Immature natural killer cell (primary cell): ENCODE results near the gene ANKDD1A. TPM values are rescaled to one million over a fixed set of nuclear protein-coding genes. Genes with fewer than 3 reads are reported as not detected.
A peak's percentile ranks its signal among the peaks of the same experiment; 100 is the strongest.

Source experiments
- DNase-seq, 3 donors: peaks; one replicate each; pipeline ENCODE4 v3.0.0; 2022; ENCODE audit warnings: mixed read lengths in 1 of 3
- H3K27ac Mint-ChIP-seq, 6 donors: one replicate each; pipeline ENCODE4 v1.8.0; 2020; ENCODE audit warnings: mixed read lengths in 6 of 6, mild to moderate bottlenecking in 5 of 6, inconsistent platforms in 4 of 6, moderate library complexity in 3 of 6
- H3K27me3 Mint-ChIP-seq, 3 donors: one replicate each; pipeline ENCODE4 v1.8.0; 2020 to 2021; ENCODE audit warnings: low read depth in 3 of 3, mild to moderate bottlenecking in 3 of 3, mixed read lengths in 3 of 3, moderate library complexity in 3 of 3, inconsistent platforms in 1 of 3
- H3K36me3 Mint-ChIP-seq, 3 donors: one replicate each; pipeline ENCODE4 v1.8.0; 2020; ENCODE audit warnings: mixed read lengths in 3 of 3, inconsistent platforms in 2 of 3, mild to moderate bottlenecking in 2 of 3
- H3K4me1 Mint-ChIP-seq, 2 donors: one replicate each; pipeline ENCODE4 v1.8.0; 2020; ENCODE audit warnings: inconsistent platforms in 2 of 2, mild to moderate bottlenecking in 2 of 2, mixed read lengths in 2 of 2, moderate library complexity in 1 of 2
- H3K4me3 Mint-ChIP-seq, 5 donors: one replicate each; pipeline ENCODE4 v1.8.0; 2020; ENCODE audit warnings: mild to moderate bottlenecking in 5 of 5, mixed read lengths in 5 of 5, inconsistent platforms in 3 of 5, moderate library complexity in 3 of 5
- H3K9me3 Mint-ChIP-seq, 6 donors: one replicate each; pipeline ENCODE4 v1.8.0; 2020; ENCODE audit warnings: mild to moderate bottlenecking in 6 of 6, mixed read lengths in 6 of 6, inconsistent platforms in 4 of 6, moderate library complexity in 3 of 6
- polyA plus RNA-seq, 3 donors: library from polyadenylated mRNA; unstranded; fragments of 300-500 nt; fragmentation: Illumina TruSeq; gene quantifications; one replicate each; pipeline ENCODE4 v1.2.3, GENCODE V29; 2021

ANKDD1A gene
- polyA plus RNA-seq: 1 to 10 TPM; 1.5 to 3.1 (median 2.3) TPM

DNA sequence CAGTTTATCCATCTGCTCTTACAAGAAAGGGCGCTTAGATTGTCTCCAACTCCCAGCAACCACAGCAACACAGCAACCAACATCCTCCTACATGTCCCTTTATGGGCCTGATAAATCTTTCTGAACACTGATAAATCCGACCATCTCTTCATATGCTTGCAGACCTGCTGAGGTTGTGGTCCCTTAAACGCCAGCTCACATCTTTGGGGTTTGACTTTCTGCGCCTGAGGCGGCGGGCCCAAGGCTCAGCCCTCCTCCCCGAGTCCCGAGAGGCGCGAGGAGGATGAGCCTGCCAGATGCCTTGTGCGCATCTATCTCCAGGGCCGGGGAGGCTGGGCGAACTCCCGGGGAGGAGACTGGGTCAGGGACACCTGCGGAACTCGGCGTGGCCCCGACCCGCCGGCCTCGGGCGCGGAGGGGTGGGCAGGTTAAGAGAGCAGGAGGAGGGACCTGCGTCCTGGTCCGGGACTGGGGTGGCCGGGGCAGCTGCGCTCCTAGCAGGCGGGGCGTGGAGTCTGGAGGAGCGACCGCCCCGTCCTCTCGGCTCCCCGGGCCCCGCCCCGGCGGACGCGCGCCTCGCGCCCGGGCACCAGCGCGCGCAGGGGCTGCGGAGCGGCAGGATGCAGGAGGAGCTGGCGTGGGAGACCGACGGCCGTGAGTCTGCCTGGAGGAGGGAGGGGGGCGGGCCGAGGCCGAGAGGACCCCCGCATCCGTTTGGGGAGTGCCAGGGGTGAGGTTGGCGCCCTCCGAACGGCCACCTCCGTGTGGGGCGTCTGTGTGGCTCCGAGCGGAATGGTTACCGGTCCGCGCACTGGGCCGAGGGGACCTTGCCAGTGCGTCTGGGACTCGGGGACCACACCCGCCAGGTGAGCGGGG lies at the start of gene ANKDD1A:
Gene ANKDD1A (plus strand): TSS at position 592 of the 876 bp plus-strand sequence. CDS start 29 bp downstream, at position 621.
- peaks cover 8 to 12% of the 10 kb centered on the region in 2 donors for H3K4me1 Mint-ChIP-seq

DNA sequence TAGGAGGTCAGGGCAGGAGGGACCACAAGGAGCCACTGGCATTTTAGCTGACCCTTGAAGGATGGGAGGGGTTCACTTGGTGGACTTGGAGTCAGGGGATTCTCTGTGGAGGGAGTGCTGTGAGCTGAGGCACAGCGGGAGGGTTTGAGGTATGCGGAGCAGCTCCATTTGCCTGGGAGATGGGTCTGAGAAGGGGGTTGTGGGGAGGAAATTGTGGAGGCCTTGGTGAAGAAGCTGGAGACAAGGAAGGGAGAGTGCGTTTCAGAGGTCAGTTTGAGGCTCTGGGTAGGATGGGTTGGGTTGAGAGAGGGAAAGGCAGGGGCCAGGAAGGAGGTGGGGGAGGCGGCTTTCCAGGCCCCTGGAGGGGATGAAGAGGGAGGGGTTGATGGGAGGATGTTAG lies 49.7 kb upstream of the ANKDD1A start:
- Mint-ChIP-seq H3K4me1 (peaks cover 35 to 45% of the 10 kb centered on the region in 2 donors), H3K27me3 (peaks cover 0 to 5% (median 4%) of the 10 kb centered on the region in 3 donors), H3K36me3 (peaks cover 0 to 21% (median 3%) of the 10 kb centered on the region in 3 donors), H3K4me3 (no peak overlapping the region), H3K27ac (peak overlapping the region; percentile 20 to 71 (median 60)), H3K9me3 (no peaks in the 10 kb centered on the region)
- DNase-seq: no peak

More for the DNA sequence above, at the start of gene ANKDD1A:
- DNase-seq: peak; percentile 34 to 43 (median 43)
- peaks cover 2 to 5% (median 2%) of the 10 kb centered on the region in 3 donors for H3K27me3 Mint-ChIP-seq
- no peaks in the 10 kb centered on the region for H3K9me3 Mint-ChIP-seq
- H3K27ac Mint-ChIP-seq: peak within 1 kb of the TSS in 1 of 6 donors; percentile 45
- peak within 1 kb of the TSS; percentile 62 to 77 (median 72) for H3K4me3 Mint-ChIP-seq
- peaks cover 0 to 3% (median 0%) of the 10 kb centered on the region in 3 donors for H3K36me3 Mint-ChIP-seq

DNA sequence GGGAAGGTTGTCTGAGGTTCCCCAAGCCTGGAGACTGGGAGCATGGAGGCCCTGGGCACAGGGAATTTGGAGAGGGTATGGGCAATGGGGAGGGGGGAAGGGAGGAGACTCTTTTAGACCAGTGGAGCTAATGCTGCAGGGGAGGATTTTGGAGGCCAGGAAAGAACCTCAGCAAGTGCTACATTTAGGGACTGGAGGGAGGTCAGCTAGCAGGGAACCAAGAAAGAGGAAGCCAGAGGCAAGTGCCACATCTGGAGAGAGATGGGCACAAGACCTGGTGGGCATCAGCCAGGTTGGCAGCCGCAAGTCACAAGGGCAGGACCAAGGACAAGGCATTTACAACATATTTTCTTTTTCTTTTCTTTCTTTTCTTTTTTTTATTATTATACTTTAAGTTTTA lies 49.3 kb upstream of the ANKDD1A start:
- no peak for DNase-seq
- H3K27ac Mint-ChIP-seq: peak overlapping the region; percentile 20 to 86 (median 62)
- H3K4me1 Mint-ChIP-seq: peaks cover 32 to 41% of the 10 kb centered on the region in 2 donors
- H3K27me3 Mint-ChIP-seq: peaks cover 0 to 5% (median 4%) of the 10 kb centered on the region in 3 donors
- H3K4me3 Mint-ChIP-seq: no peak overlapping the region
- H3K36me3 Mint-ChIP-seq: peaks cover 0 to 21% (median 3%) of the 10 kb centered on the region in 3 donors
- no peaks in the 10 kb centered on the region for H3K9me3 Mint-ChIP-seq

DNA sequence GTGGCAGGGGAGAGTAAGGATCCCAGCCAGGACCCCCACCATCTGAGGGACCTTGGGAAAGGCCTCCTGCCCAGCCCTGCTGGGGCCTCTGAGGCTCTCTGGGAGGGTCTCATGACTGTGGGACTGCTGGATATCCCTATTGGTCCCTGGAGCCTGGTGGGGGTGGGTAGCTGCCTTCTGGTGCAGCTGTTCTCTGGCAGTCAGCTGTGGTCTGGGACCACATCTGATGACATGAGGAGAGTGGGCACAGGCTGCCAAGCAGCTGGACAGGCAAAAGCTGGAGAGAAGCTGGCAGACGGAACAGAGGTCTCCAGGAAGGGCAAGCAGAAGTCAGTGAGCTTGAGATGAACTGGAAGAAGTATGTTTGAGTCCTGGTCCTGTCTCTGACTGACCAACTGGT lies 47.6 kb upstream of the ANKDD1A start:
- Mint-ChIP-seq H3K27me3 (peaks cover 0 to 3% (median 2%) of the 10 kb centered on the region in 3 donors), H3K36me3 (peaks cover 0 to 17% (median 3%) of the 10 kb centered on the region in 3 donors), H3K27ac (peak overlapping the region in 2 of 6 donors; percentile 46 to 49), H3K4me1 (peaks cover 16 to 26% of the 10 kb centered on the region in 2 donors), H3K4me3 (no peak overlapping the region), H3K9me3 (no peaks in the 10 kb centered on the region)
- DNase-seq: no peak

DNA sequence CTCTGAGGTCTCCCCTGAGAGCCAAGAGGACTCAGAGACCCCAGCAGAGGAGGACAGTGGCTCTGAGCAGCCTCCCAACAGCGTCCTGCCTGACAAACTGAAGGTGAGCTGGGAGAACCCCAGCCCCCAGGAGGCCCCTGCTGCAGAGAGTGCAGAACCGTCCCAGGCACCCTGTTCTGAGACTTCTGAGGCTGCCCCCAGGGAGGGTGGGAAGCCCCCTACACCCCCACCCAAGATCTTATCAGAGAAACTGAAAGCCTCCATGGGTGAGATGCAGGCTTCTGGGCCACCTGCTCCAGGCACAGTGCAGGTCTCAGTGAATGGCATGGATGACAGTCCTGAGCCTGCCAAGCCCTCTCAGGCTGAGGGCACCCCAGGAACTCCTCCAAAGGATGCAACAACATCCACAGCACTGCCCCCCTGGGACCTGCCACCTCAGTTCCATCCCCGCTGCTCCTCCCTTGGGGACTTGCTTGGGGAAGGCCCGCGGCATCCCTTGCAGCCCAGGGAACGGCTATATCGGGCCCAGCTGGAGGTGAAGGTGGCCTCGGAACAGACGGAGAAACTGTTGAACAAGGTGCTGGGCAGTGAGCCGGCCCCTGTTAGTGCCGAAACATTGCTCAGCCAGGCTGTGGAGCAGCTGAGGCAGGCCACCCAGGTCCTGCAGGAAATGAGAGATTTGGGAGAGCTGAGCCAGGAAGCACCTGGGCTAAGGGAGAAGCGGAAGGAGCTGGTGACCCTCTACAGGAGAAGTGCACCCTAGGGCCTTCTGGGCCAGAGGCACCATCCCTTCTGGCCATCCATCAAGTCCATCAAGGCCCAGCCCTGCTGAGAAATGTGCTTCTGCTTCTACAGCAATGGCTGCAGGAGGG lies 46.3 kb upstream of the ANKDD1A start:
- Mint-ChIP-seq H3K27ac (peak overlapping the region in 2 of 6 donors; percentile 17 to 66), H3K36me3 (peaks cover 0 to 10% (median 3%) of the 10 kb centered on the region in 3 donors), H3K27me3 (peaks cover 0 to 3% (median 2%) of the 10 kb centered on the region in 3 donors), H3K9me3 (peaks cover 0 to 2% (median 0%) of the 10 kb centered on the region in 6 donors), H3K4me3 (no peak overlapping the region), H3K4me1 (peaks cover 18 to 31% of the 10 kb centered on the region in 2 donors)
- DNase-seq: no peak

DNA sequence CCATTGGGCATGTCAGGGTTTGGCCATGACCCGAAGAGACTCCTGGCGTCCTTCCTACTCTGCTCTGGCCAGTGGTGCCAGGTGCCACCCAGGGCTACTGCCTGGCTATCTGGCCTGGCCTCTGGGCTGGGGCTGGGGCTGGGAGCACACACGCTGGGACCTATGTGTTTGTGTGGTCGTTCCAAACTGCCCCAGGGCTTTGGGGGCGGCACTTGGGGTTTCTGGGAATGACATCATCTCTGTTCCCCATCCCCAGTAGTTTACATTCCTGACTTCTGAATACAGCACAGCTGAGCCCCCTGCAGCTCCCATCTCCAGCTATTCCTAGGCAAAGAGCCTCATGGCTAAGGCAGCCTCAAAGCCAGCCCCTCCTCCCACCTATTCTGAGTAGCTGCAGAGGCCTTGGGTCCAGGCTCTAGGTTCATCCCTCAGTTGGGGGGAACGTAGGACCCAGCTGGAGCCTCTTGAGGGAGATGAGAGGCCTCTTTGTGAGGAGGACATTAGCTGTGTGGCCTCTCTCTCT lies 45.6 kb upstream of the ANKDD1A start:
- Mint-ChIP-seq H3K27me3 (peaks cover 0 to 3% (median 2%) of the 10 kb centered on the region in 3 donors), H3K4me1 (peaks cover 22 to 34% of the 10 kb centered on the region in 2 donors), H3K4me3 (no peak overlapping the region), H3K36me3 (peaks cover 0 to 13% (median 3%) of the 10 kb centered on the region in 3 donors), H3K27ac (peak overlapping the region in 4 of 6 donors; percentile 20 to 71 (median 66)), H3K9me3 (peaks cover 0 to 2% (median 0%) of the 10 kb centered on the region in 6 donors)
- DNase-seq: no peak

DNA sequence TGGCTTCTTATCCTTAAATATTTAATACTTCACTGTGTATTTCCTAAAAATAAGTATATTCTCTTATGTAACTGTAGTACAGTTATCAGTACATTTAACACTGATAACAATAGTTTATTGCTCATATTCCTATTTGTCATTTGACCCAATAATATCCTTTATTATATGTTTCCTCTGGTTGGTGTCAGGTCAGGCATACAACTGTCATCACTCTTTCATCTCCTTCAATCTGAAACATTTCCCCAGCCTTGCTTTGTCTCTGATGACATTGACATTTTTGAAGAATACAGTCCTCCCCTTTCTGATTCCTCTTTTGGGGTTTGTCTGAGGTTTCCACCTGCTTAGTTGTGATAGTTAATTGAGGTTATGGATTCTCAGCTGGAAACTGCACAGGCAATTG lies 42.2 kb upstream of the ANKDD1A start:
- H3K36me3 Mint-ChIP-seq: peaks cover 0 to 6% (median 0%) of the 10 kb centered on the region in 3 donors
- DNase-seq: no peak
- H3K9me3 Mint-ChIP-seq: peaks cover 0 to 2% (median 0%) of the 10 kb centered on the region in 6 donors
- peaks cover 28 to 33% of the 10 kb centered on the region in 2 donors for H3K4me1 Mint-ChIP-seq
- H3K4me3 Mint-ChIP-seq: no peak overlapping the region
- peaks cover 0 to 1% (median 0%) of the 10 kb centered on the region in 3 donors for H3K27me3 Mint-ChIP-seq
- H3K27ac Mint-ChIP-seq: peak overlapping the region; percentile 5 to 83 (median 36)

DNA sequence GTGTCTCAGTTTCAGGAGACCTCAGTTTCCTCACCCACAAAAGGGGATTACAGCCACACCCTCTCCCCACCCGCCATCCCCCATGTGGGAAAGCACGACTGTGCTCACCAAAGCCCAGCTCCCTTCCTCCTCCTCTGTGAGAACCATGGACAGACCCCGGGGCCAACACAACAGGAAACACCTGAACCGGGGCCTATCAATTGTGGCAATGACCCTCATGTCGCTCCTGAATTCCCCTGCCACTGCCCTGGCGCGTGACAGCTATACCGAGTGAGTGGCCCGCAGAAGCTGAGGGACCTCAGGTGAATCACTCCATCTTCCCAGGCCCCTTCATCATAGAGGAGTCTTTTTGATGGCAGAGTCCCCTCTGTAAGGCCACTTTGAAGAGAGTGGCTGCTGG lies 41.3 kb upstream of the ANKDD1A start:
- Mint-ChIP-seq H3K4me1 (peaks cover 28 to 38% of the 10 kb centered on the region in 2 donors), H3K9me3 (peaks cover 0 to 2% (median 0%) of the 10 kb centered on the region in 6 donors), H3K4me3 (no peak overlapping the region), H3K27me3 (peaks cover 0 to 1% (median 0%) of the 10 kb centered on the region in 3 donors), H3K27ac (peak overlapping the region in 5 of 6 donors; percentile 7 to 83 (median 56)), H3K36me3 (peaks cover 0 to 6% (median 0%) of the 10 kb centered on the region in 3 donors)
- no peak for DNase-seq

DNA sequence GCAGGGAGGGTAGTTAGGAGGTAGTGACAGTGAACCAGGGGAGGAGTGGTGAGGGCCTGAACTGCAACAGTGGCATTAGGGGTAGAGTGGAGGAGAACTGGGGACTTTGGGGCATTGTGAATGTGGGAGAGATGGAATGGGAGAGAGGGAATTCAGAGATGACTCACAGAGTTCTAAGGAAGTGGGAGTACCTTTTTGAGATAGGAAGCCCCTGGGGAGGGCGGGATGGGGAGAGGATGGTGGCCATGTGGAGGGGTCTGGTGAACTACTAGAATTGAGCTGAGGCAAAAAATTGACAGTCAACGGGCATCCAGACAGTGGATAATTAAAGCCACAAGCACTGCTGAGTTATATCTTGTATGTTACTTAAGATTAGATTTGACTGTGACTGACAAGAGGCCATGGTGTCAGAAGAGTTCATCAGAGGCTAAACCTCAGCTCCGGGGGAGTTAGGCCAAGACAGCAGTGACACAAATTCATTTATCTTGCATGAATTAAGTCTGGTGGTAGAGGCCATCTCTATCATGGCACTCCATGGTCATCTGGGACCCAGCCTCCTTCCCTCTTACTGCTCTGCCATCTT lies 36.0 kb upstream of the ANKDD1A start:
- no peak for DNase-seq
- peaks cover 27 to 43% of the 10 kb centered on the region in 2 donors for H3K4me1 Mint-ChIP-seq
- H3K27ac Mint-ChIP-seq: peak overlapping the region in 2 of 6 donors; percentile 38 to 71
- peaks cover 0 to 2% (median 0%) of the 10 kb centered on the region in 3 donors for H3K36me3 Mint-ChIP-seq
- H3K9me3 Mint-ChIP-seq: no peaks in the 10 kb centered on the region
- H3K4me3 Mint-ChIP-seq: no peak overlapping the region
- peaks cover 0 to 2% (median 1%) of the 10 kb centered on the region in 3 donors for H3K27me3 Mint-ChIP-seq

DNA sequence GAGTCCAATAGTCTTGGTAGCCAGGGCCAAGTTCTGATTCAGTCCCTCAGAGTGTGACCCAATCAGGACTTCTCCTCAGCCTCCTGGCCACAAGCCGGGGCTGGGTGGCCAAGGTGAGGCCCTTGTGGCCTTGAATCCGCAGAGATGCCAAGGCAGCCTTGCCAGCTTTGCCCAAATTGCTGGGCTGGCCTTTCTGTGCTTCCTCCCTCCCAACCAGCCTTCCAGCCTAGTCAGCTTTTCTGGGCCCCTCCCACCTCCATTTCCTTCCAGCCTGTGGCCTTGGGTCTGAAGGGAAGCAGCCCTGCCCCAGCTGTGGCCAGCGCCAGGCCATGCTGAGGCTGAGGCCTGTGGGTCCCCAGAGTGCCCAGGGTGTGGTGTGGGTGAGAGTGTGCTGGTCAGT lies 34.3 kb upstream of the ANKDD1A start:
- Mint-ChIP-seq H3K9me3 (no peaks in the 10 kb centered on the region), H3K27ac (peak overlapping the region in 1 of 6 donors; percentile 11), H3K27me3 (peaks cover 0 to 2% (median 1%) of the 10 kb centered on the region in 3 donors), H3K4me3 (no peak overlapping the region), H3K4me1 (peaks cover 39 to 50% of the 10 kb centered on the region in 2 donors), H3K36me3 (peaks cover 0 to 4% (median 0%) of the 10 kb centered on the region in 3 donors)
- DNase-seq: no peak

DNA sequence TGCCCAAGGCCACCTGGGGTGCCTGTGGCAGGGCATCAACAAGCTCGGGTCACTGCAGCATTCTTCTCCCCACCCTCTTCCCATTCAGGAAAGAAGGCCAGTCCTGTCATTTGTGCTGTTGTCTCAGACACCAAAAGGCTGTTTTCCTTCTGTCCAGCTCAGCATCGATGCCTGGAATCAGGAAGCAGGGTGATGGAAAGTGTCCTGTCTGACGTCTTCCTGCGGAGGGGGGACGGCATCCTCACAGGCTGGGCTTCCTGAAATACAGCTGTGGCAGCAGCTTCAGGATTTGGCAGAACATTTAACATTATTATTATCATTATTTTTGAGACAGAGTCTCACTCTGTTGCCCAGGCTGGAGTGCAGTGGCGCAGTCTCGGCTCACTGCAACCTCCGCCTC lies 33.0 kb upstream of the ANKDD1A start:
- DNase-seq: no peak
- Mint-ChIP-seq H3K27me3 (peaks cover 2 to 8% (median 4%) of the 10 kb centered on the region in 3 donors), H3K27ac (no peak overlapping the region), H3K9me3 (no peaks in the 10 kb centered on the region), H3K4me1 (peaks cover 47 to 57% of the 10 kb centered on the region in 2 donors), H3K36me3 (peaks cover 0 to 4% (median 0%) of the 10 kb centered on the region in 3 donors), H3K4me3 (no peak overlapping the region)

DNA sequence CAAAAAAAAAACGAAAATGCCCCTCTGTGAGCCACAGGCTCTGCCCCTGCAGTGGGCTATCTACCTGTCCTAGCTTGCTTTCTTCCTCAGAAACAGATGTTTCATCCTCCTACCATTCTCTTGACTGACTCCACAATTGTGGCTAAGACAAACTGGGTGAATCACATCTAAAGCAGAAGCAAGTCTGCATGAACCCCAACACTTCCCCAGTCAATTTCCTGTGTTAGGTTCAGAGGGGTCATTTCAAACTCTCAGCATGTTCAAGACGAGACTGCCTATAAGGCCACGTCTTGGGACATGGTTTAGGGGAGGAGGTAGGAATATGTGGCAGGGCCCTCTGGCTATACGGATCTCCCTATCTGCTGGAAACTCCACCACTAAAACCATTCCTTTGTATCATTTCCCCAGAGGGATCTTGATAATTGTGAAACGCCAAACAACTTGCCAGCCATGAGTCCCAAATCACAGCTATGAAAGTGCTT lies 28.6 kb upstream of the ANKDD1A start:
- H3K9me3 Mint-ChIP-seq: no peaks in the 10 kb centered on the region
- peaks cover 0 to 4% (median 0%) of the 10 kb centered on the region in 3 donors for H3K36me3 Mint-ChIP-seq
- H3K4me1 Mint-ChIP-seq: peaks cover 39 to 45% of the 10 kb centered on the region in 2 donors
- DNase-seq: peak; percentile 73 to 76 (median 74)
- peak overlapping the region; percentile 71 to 87 (median 80) for H3K4me3 Mint-ChIP-seq
- H3K27ac Mint-ChIP-seq: peak overlapping the region; percentile 87 to 97 (median 93)
- H3K27me3 Mint-ChIP-seq: peaks cover 2 to 6% (median 2%) of the 10 kb centered on the region in 3 donors
